ENCODE data around the gene ZMYND8.
"Not testable (repeated sequence)": the region's sequence is repeated elsewhere in the genome, so short reads cannot be mapped to it uniquely, and the experiment has no call there.

Gene ZMYND8

GRCh38 chr20:47263465-47264084 lies 92.9 kb downstream of the ZMYND8 start:
- FAIRE-seq, result no peak
- TF ChIP-seq POLR2A (IDR thresholded peaks at IDR 0.05; ENCODE audit: low read depth, low read length), result no peak
- no peak for DNase-seq (ENCODE audit: insufficient read length, low spot score)

DNA sequence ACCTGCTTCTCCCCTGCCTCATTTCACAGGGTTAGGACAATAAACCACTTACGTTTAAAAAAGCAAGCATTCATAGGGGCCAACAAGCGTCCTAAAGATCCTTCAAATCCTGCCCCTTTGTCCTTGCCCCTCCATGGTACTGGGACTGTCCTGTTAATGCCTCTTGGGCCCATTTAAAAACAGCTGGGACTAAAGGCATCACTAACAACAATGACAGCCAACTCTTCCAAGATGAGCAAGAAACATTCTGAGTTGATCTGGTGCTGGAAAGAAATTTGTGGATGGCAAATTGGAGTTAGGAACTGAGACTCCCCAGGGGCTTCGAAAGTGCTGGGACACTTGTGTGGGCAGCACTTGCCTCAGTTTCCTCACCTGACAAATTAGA lies 93.4 kb downstream of the ZMYND8 start:
- no peak for TF ChIP-seq POLR2A (IDR thresholded peaks at IDR 0.05; ENCODE audit: low read depth, low read length)
- no peak for DNase-seq (ENCODE audit: insufficient read length, low spot score)
- FAIRE-seq, result no peak

GRCh38 chr20:47262365-47263013 lies 94.0 kb downstream of the ZMYND8 start:
- no peak for FAIRE-seq
- no peak for TF ChIP-seq POLR2A (IDR thresholded peaks at IDR 0.05; ENCODE audit: low read depth, low read length)
- DNase-seq (ENCODE audit: insufficient read length, low spot score), result no peak

- FAIRE-seq, result no peak
- no peak for TF ChIP-seq POLR2A (IDR thresholded peaks at IDR 0.05; ENCODE audit: low read depth, low read length)
Measured at GRCh38 chr20:47262008-47262364, 94.5 kb downstream of the ZMYND8 start.

GRCh38 chr20:47261161-47261774 lies 95.2 kb downstream of the ZMYND8 start:
- not testable (repeated sequence) for DNase-seq (ENCODE audit: insufficient read length, low spot score); FAIRE-seq

More at GRCh38 chr20:47262008-47262364, 94.5 kb downstream of the ZMYND8 start:
- no peak for DNase-seq (ENCODE audit: insufficient read length, low spot score)

GRCh38 chr20:47260540-47261126 lies 95.9 kb downstream of the ZMYND8 start:
- not testable (repeated sequence) for FAIRE-seq; DNase-seq (ENCODE audit: insufficient read length, low spot score)

DNA sequence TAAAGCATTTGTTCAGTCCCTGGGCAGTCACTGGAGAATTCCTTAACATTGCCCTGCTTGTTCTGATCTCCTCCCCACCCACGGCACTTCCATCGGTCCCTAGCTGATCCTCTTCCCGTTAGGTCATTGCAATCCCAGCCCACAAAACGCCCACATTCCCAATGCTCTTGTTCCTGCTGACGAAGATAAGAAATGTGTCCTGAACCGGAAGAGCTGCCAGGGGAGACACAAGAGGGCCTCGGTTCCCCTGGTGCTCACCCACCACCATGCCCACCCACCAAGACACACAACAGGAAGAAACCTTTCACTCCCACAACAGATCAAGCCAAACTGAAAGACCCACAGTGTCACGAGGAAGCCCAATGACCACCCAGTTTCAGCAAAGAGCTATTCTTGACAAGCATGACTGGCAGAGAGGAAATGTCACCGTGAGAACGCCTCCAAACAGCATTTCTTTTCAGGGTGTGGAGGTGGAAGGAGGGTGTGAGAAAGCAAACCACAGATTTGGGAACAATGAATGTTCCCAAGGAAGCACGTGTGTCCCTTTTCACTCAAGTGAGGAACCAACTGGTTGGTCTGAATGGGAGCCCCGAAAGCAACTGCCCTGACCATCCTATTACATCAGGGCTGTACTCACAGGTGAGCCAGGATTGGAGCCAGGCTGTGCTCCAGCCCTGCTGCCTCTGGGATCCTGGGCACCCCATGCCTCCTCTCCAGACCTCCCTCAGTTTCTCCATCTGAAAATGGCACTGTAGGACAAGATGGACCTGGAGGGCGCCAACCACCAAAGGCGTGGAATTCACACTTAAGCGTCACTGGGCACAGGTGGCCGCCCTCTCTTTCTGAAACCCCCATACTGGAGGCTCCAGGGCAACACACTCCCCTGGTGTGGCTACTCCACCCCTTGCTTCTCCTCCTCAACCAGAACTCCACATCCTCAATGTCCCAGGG lies 97.5 kb downstream of the ZMYND8 start:
- no peak for TF ChIP-seq POLR2A (IDR thresholded peaks at IDR 0.05; ENCODE audit: low read depth, low read length)
- DNase-seq (ENCODE audit: insufficient read length, low spot score) (no peak), FAIRE-seq (no peak)

GRCh38 chr20:47257771-47258170 lies 98.7 kb downstream of the ZMYND8 start:
- DNase-seq (ENCODE audit: insufficient read length, low spot score) (no peak), FAIRE-seq (no peak)
- TF ChIP-seq POLR2A (IDR thresholded peaks at IDR 0.05; ENCODE audit: low read depth, low read length), result no peak

GRCh38 chr20:47257256-47257655 lies 99.2 kb downstream of the ZMYND8 start:
- no peak for TF ChIP-seq POLR2A (IDR thresholded peaks at IDR 0.05; ENCODE audit: low read depth, low read length)
- no peak for DNase-seq (ENCODE audit: insufficient read length, low spot score)
- FAIRE-seq, result no peak

- DNase-seq (ENCODE audit: insufficient read length, low spot score) (no peak), FAIRE-seq (no peak)
- no peak for TF ChIP-seq POLR2A (IDR thresholded peaks at IDR 0.05; ENCODE audit: low read depth, low read length)
Measured at GRCh38 chr20:47256668-47257236, 99.7 kb downstream of the ZMYND8 start.

- DNase-seq (ENCODE audit: insufficient read length, low spot score) (no peak), FAIRE-seq (no peak)
- no peak for TF ChIP-seq POLR2A (IDR thresholded peaks at IDR 0.05; ENCODE audit: low read depth, low read length)
Measured at GRCh38 chr20:47253872-47254271, 102.6 kb downstream of the ZMYND8 start.

GRCh38 chr20:47252879-47253307 lies 103.6 kb downstream of the ZMYND8 start:
- DNase-seq (ENCODE audit: insufficient read length, low spot score) (no peak), FAIRE-seq (no peak)
- TF ChIP-seq POLR2A (IDR thresholded peaks at IDR 0.05; ENCODE audit: low read depth, low read length), result no peak

All from H54 (cell line).